ENCODE measurements around the gene C7orf57.

Gene C7orf57

GRCh38 chr7:48094861-48095293 lies 59.5 kb downstream of the C7orf57 start:
- TF ChIP-seq CTCF (conservative IDR thresholded peaks at IDR 0.05): no peak
- no peak overlapping the region for H3K27ac ChIP-seq

GRCh38 chr7:48096273-48096672 lies 60.9 kb downstream of the C7orf57 start:
- no peak for TF ChIP-seq CTCF (conservative IDR thresholded peaks at IDR 0.05)

GRCh38 chr7:48097521-48098231 lies 62.3 kb downstream of the C7orf57 start:
- TF ChIP-seq CTCF (conservative IDR thresholded peaks at IDR 0.05): no peak
- no peak overlapping the region for H3K27ac ChIP-seq

More at GRCh38 chr7:48096273-48096672, 60.9 kb downstream of the C7orf57 start:
- no peak overlapping the region for H3K27ac ChIP-seq

GRCh38 chr7:48098846-48099245 lies 63.5 kb downstream of the C7orf57 start:
- no peak for TF ChIP-seq CTCF (conservative IDR thresholded peaks at IDR 0.05)

GRCh38 chr7:48099781-48100180 lies 64.4 kb downstream of the C7orf57 start:
- no peak for TF ChIP-seq CTCF (conservative IDR thresholded peaks at IDR 0.05)
- H3K27ac ChIP-seq: no peak overlapping the region

More at GRCh38 chr7:48098846-48099245, 63.5 kb downstream of the C7orf57 start:
- H3K27ac ChIP-seq: no peak overlapping the region

GRCh38 chr7:48101352-48101751 lies 66.0 kb downstream of the C7orf57 start:
- H3K27ac ChIP-seq: no peak overlapping the region
- no peak for TF ChIP-seq CTCF (conservative IDR thresholded peaks at IDR 0.05)

GRCh38 chr7:48101968-48102367 lies 66.6 kb downstream of the C7orf57 start:
- no peak; the same call in 1 of the 2 replicates for TF ChIP-seq CTCF (conservative IDR thresholded peaks at IDR 0.05)
- H3K27ac ChIP-seq: no peak overlapping the region
